HS-5 (cell line): Measurements from ENCODE around the gene GPBP1L1.
"Not testable (repeated sequence)": the region's sequence is repeated elsewhere in the genome, so short reads cannot be mapped to it uniquely, and the experiment has no call there.

Source experiments
- DNase-seq: peaks from one replicate; pipeline ENCODE4 v3.0.0-alpha.2; 2012; ENCODE audit warnings: low read depth

Gene GPBP1L1

DNA sequence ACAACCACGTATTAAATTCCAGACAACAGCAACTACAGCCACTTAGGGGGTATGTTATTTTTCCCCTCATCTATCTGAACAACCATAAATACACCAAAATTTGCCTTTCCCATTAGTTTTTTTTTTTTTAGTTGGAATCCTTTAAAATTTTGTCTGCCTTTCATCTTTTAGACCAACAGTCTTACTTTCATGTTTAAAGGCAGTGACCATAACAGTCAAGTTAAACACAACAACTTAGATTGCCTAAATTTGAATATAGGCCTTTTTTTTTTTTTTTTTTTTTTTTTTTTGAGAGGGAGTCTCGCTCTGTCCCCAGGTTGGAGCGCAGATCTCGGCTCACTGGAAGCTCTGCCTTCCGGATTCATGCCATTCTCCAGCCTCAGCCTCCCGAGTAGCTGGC lies 3.4 kb downstream of the GPBP1L1 start:
- DNase-seq, result no peak

GRCh38 chr1:45679123-45679522 lies 7.2 kb downstream of the GPBP1L1 start:
- DNase-seq, result no peak

DNA sequence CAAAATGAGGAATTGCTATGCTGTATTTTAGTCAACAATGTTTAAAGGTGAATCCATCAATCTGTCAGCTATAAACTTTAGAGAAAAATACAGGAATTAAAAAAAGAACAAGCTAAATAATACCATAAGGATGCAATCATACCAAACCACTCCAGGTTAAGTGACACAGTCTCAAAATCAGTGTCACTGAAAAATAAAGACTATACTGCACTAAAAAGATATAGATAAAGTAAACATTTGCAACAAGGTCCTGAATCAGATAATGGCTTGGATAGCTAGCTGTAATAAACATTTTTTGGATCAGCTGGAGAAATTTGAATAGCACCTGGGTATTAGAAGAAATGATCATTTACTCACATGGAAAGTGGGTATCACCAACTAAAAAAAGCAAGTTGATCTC lies 7.8 kb downstream of the GPBP1L1 start:
- no peak for DNase-seq

DNA sequence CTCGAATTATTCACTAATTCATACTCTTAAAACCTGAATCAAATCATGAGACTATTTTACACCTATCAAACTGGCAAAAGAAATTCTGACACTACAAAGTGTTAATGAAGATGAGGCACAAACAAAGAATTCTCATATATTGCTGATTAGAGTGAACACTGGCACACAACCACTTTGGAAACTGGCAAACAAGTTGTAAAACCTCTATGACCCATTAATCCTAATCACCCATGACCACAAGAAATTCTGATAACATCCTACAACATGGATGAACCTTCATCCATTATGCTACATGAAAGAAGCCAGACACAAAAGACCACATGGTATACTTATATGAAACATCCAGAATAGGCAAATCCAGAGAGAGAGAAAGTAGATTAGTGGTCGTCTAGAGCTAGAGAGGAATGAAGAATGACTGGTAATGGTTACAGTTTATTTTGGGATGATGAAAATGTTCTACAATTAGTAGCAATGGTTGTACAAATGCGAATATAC lies 8.5 kb downstream of the GPBP1L1 start:
- no peak for DNase-seq

GRCh38 chr1:45676553-45676952 lies 9.8 kb downstream of the GPBP1L1 start:
- DNase-seq, result not testable (repeated sequence)

- no peak for DNase-seq
These were observed 11.9 kb downstream of the GPBP1L1 start for GRCh38 chr1:45674478-45674877.

- DNase-seq, result no peak
These were observed 12.4 kb downstream of the GPBP1L1 start for GRCh38 chr1:45673956-45674355.

DNA sequence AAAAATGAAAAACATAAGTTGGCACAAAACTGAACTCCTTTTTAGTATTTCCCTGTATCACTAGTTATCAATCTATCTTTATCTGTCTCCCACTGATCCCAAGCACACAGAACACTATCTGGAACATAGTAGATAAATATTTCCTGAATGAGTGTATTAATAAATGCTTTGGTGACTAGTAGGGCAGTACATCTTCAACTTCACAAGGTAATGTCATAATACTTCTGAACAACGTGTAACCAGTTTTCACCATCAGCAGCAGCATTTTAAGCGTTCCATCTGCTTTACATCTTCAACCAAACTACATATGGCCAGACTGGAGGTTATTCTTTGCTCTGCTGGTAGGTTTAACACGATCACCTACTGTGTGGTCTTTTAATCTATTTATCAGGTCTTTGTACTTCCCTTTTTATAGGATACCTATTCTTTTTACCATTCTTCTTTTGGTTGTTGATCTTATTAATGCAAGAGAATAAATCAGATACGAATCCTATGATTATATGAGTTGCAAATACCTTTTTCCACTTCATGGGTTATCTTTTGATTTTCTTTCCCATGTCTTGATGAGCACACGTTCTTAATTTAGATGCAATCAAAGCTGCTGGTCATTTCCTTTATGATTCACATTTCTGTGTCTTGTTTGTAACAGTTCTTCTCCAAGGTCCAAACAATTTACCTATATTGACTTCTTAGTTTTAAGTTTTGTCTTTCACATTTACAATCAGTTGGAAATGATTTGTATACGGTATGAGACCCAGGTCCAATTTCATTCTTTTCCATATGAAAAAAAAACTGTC lies 16.3 kb downstream of the GPBP1L1 start:
- no peak for DNase-seq

DNA sequence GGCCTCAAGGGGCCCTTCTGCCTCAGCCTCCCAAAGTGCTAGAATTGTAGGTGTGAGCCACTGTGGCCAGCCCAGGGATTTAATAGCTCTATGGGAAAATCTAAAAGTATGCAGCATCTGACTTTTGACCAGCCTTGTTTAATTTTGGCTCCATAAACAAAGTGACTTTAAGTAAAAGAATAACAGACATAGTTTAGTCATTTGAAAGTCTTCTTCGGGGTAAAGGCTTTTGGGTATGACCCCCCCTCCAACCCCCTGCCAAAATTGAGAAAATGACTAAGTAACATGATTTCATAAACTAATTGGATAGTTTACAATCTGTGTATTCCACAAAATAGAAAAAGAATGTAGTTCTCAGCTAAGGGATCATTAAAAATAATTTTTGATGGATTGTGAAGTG lies 17.0 kb downstream of the GPBP1L1 start:
- DNase-seq, result no peak

DNA sequence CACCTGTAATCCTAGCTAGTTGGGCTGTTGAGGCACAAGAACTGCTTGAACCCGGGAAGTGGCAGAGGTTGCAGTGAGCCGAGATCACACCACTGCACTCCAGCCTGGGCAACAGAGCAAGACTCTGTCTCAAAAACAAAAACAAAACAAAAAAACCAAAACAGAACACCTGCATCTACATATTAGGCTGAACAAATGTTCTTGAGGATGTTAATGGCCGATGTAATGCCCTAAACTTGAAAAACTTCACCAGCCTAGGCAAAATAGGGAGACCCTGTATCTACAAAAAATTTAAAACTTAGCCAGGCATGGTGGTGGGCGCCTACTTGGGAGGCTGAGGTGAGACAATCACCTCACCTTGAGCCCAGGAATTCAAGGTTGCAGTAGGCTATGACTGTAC lies 17.8 kb downstream of the GPBP1L1 start:
- no peak for DNase-seq

DNA sequence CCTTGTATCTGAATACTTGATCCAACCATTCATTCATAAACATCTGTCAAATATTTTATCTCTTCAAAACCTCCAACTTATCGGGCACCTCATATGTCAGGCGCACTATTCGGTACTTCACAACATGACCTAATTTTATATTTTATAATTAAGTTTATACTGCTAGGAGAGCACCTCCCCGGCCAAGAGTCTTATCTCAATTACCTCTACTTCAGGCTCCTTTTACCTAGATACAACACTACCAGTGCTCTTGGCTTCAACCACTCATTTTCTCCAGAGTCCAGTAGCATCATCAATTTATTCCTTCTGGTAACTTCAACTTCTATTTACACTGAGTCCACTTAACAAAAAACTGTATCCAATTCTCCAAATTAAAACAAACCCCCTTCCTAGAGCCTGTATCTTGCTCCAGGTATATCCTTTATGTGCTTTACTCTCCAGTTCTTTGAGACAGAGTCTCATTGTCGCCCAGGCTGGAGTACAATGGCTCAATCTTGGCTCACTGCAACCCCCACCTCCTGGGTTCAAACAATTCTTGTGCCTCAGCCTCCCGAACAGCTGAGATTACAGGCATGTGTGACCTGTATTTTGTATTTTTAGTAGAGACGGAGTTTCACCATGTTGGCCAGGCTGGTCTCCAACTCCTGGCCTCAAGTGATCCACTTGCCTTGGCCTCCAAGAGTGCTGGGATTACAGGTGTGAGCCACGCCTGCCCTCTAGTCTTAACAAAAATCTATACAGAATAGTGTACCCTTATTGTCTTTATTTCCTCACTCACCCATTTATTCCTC lies 18.8 kb downstream of the GPBP1L1 start:
- no peak for DNase-seq

DNA sequence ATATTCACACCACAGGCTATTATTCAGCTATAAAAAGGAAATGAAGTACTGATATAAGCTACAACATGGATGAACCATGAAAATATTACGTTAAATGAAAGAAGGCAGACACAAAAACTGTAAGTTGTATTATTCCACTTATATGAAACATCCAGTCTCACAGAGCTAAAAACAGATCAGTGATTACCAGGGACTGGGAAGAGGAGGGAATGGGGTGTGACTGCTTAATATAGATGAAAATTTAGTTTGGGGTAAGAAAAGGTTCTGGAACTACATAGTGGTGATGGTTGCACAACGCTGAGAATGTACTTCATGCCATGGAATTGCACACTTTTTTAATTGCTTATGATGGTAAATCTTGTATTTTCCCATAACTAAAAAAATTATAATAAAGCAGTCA lies 19.5 kb downstream of the GPBP1L1 start:
- no peak for DNase-seq

GRCh38 chr1:45660336-45660735 lies 26.0 kb downstream of the GPBP1L1 start:
- no peak for DNase-seq

- DNase-seq, result no peak
These were observed 27.1 kb downstream of the GPBP1L1 start for GRCh38 chr1:45659222-45659621.

DNA sequence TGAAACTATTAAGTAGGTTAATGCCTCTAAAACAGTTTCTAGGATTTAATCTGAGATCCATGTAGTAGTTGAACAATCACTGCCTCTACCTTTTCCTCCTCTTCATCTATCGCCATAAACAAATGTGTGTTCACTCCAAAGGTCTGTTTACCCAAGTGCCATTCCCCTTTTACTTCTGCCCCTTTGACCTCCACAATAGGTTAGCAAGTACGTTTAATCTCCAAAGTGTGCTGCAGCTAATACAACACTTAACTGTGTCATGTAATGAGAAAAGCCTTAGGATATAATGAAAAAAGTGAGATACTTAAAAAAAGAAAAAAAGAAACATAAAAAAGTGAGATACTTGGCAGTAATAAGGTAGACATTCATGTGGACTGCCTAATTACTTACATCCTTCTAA lies 28.2 kb downstream of the GPBP1L1 start:
- no peak for DNase-seq

GRCh38 chr1:45656573-45657226 lies 29.6 kb downstream of the GPBP1L1 start:
- no peak for DNase-seq

GRCh38 chr1:45654540-45655280 lies 31.6 kb downstream of the GPBP1L1 start:
- DNase-seq, result no peak

DNA sequence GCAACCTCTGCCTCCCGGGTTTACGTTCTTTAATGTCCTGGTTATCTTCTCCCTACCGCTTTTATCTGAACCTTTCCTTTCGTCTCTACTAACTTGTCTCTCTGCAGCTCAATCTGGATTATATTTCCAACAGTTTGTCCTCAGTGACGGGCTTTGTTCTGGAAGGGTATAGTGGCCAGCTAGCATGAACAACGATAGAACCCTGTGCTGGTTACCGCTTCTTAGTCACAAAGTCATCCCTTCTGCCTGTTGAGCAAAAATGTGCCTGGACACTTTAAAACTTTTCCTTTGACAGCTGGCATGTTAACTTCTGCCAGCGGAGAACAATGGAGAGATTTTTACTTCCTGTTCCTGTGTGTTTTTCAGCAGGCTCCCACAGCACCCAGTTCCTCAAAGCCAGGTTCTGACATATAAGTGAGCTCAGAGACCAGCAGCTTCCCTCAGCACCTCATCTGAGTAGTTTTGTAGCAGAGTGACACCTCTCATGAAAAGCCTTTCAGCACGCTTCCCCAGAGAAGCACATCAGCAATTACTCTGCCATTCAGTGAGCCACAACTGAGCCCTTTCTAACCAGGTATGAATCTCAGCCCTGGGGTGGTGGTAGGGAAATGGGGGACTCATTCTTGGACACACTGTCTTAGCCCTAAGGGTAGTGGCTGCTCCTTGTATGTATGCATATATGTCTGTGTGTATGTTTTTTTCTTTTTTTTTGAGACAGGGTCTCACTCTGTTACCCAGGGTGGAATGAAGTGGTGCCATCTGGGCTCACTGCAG lies 38.9 kb downstream of the GPBP1L1 start:
- DNase-seq, result no peak

GRCh38 chr1:45644661-45645060 lies 41.7 kb downstream of the GPBP1L1 start:
- DNase-seq, result no peak

DNA sequence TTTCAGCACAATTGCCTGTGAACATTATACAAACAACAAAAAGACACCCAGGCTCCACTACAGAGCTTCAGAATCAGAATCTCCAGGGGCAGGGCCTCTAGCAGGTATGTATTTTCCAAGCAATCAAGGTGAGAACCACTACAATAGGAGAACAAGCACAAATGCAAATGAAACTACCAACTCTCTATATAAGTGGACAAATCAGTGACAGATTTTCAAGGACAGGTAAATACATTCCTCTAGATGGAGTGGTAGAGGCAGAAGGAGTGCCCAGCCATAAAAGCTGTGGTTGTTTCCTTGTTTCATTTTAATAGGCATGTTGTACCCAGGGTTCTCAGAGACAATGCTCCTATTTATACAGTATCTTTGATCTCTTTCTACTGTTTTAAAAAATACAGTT lies 42.4 kb downstream of the GPBP1L1 start:
- no peak for DNase-seq

- no peak for DNase-seq
These were observed 43.0 kb downstream of the GPBP1L1 start for GRCh38 chr1:45643321-45643720.
